ENCODE data around the gene C5orf34.
"Not testable (repeated sequence)": the region's sequence is repeated elsewhere in the genome, so short reads cannot be mapped to it uniquely, and the experiment has no call there.

DNA sequence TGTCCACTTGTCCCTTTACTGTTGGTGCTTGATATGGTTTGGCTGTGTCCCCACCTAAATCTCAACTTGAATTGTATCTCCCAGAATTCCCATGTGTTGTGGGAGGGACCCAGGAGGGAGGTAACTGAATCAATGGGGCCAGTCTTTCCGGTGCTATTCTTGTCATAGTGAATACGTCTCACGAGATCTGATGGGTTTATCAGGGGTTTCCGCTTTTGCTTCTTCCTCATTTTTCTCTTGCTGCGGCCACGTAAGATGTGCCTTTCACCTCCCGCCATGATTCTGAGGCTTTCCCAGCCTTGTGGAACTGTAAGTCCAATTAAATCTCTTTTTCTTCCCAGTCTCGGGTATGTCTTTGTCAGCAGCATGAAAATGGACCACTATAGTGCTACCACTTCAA is 34.3 kb upstream of the C5orf34 start:
- TF ChIP-seq POLR2AphosphoS5 (IDR thresholded peaks at IDR 0.05; ENCODE audit: low read depth), result peak; percentile 46; the same call in 1 of the 2 replicates
- not testable (repeated sequence) for TF ChIP-seq CTCF (IDR thresholded peaks at IDR 0.05; ENCODE audit: insufficient read depth, low read length); REST (IDR thresholded peaks at IDR 0.05; ENCODE audit: insufficient replicate concordance, low read depth)
- peak; percentile 88 for TF ChIP-seq SPI1 (IDR thresholded peaks at IDR 0.05; ENCODE audit: borderline replicate concordance, low read depth)
- 0 out of 2 replicates have a peak, but pooled peaks have one; percentile 34 for TF ChIP-seq GABPA (IDR thresholded peaks at IDR 0.05; ENCODE audit: low read depth)

Measured in HL-60 (cell line).